Measurements from ENCODE around the gene NXPE2. TPM values are rescaled to one million over a fixed set of nuclear protein-coding genes. Genes with fewer than 3 reads are reported as not detected.

NXPE2 gene
- total RNA-seq, 1 experiment from 2014 or later, result not detected

- BruUV-seq (replicated peaks), result no TSS peak
- Mint-ChIP-seq H3K36me3 (ENCODE audit: insufficient read depth, unreplicated experiment) (no peaks in the 10 kb centered on the region), H3K27ac (ENCODE audit: unreplicated experiment) (no peak overlapping the region), H3K4me1 (ENCODE audit: low read depth, unreplicated experiment) (no peaks in the 10 kb centered on the region), H3K27me3 (ENCODE audit: unreplicated experiment) (no peaks in the 10 kb centered on the region), H3K9me3 (ENCODE audit: low read depth, unreplicated experiment) (peaks cover 8% of the 10 kb centered on the region), H3K4me3 (ENCODE audit: low read depth, unreplicated experiment) (no peak overlapping the region)
- intact Hi-C loops (cut with micrococcal nuclease; ENCODE audit: unreplicated experiment), result no loop called here
- CTCF ChIA-PET, result no interaction called here
- DNase-seq, result no peak
- TF ChIP-seq, protein P1, sequence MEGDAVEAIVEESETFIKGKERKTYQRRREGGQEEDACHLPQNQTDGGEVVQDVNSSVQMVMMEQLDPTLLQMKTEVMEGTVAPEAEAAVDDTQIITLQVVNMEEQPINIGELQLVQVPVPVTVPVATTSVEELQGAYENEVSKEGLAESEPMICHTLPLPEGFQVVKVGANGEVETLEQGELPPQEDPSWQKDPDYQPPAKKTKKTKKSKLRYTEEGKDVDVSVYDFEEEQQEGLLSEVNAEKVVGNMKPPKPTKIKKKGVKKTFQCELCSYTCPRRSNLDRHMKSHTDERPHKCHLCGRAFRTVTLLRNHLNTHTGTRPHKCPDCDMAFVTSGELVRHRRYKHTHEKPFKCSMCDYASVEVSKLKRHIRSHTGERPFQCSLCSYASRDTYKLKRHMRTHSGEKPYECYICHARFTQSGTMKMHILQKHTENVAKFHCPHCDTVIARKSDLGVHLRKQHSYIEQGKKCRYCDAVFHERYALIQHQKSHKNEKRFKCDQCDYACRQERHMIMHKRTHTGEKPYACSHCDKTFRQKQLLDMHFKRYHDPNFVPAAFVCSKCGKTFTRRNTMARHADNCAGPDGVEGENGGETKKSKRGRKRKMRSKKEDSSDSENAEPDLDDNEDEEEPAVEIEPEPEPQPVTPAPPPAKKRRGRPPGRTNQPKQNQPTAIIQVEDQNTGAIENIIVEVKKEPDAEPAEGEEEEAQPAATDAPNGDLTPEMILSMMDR (IDR thresholded peaks at IDR 0.05; ENCODE audit: unreplicated experiment), result no peak
Measured at GRCh38 chr11:114705280-114706024, 27.1 kb downstream of the NXPE2 start.

- no peaks in the 10 kb centered on the region for H3K27me3 Mint-ChIP-seq (ENCODE audit: unreplicated experiment)
- H3K36me3 Mint-ChIP-seq (ENCODE audit: insufficient read depth, unreplicated experiment), result no peaks in the 10 kb centered on the region
- intact Hi-C loops (cut with micrococcal nuclease; ENCODE audit: unreplicated experiment), result no loop called here
- H3K4me1 Mint-ChIP-seq (ENCODE audit: low read depth, unreplicated experiment), result no peaks in the 10 kb centered on the region
- peaks cover 4% of the 10 kb centered on the region for H3K9me3 Mint-ChIP-seq (ENCODE audit: low read depth, unreplicated experiment)
- TF ChIP-seq, protein P1 (IDR thresholded peaks at IDR 0.05; ENCODE audit: unreplicated experiment), result no peak
- no peak overlapping the region for H3K4me3 Mint-ChIP-seq (ENCODE audit: low read depth, unreplicated experiment)
- CTCF ChIA-PET, result no interaction called here
- DNase-seq, result no peak
- no peak overlapping the region for H3K27ac Mint-ChIP-seq (ENCODE audit: unreplicated experiment)
- no TSS peak for BruUV-seq (replicated peaks)
Measured at GRCh38 chr11:114709960-114710359, 31.6 kb downstream of the NXPE2 start.

GRCh38 chr11:114713756-114714155 lies 35.4 kb downstream of the NXPE2 start:
- no peaks in the 10 kb centered on the region for H3K27me3 Mint-ChIP-seq (ENCODE audit: unreplicated experiment)
- H3K9me3 Mint-ChIP-seq (ENCODE audit: low read depth, unreplicated experiment), result peaks cover 4% of the 10 kb centered on the region
- DNase-seq, result no peak
- TF ChIP-seq, protein P1 (IDR thresholded peaks at IDR 0.05; ENCODE audit: unreplicated experiment), result no peak
- no peaks in the 10 kb centered on the region for H3K4me1 Mint-ChIP-seq (ENCODE audit: low read depth, unreplicated experiment)
- intact Hi-C loops (cut with micrococcal nuclease; ENCODE audit: unreplicated experiment), result no loop called here
- no peaks in the 10 kb centered on the region for H3K36me3 Mint-ChIP-seq (ENCODE audit: insufficient read depth, unreplicated experiment)
- no peak overlapping the region for H3K4me3 Mint-ChIP-seq (ENCODE audit: low read depth, unreplicated experiment)
- no peak overlapping the region for H3K27ac Mint-ChIP-seq (ENCODE audit: unreplicated experiment)
- BruUV-seq (replicated peaks), result no TSS peak
- CTCF ChIA-PET, result no interaction called here

GRCh38 chr11:114719562-114719961 lies 41.2 kb downstream of the NXPE2 start:
- Mint-ChIP-seq H3K9me3 (ENCODE audit: low read depth, unreplicated experiment) (no peaks in the 10 kb centered on the region), H3K4me1 (ENCODE audit: low read depth, unreplicated experiment) (no peaks in the 10 kb centered on the region), H3K27me3 (ENCODE audit: unreplicated experiment) (no peaks in the 10 kb centered on the region), H3K4me3 (ENCODE audit: low read depth, unreplicated experiment) (no peak overlapping the region), H3K27ac (ENCODE audit: unreplicated experiment) (no peak overlapping the region), H3K36me3 (ENCODE audit: insufficient read depth, unreplicated experiment) (no peaks in the 10 kb centered on the region)
- no peak for DNase-seq
- TF ChIP-seq, protein P1 (IDR thresholded peaks at IDR 0.05; ENCODE audit: unreplicated experiment), result no peak
- CTCF ChIA-PET, result no interaction called here
- intact Hi-C loops (cut with micrococcal nuclease; ENCODE audit: unreplicated experiment), result no loop called here
- no TSS peak for BruUV-seq (replicated peaks)
